ENCODE results near the gene HOXA11. TPM values are rescaled to one million over a fixed set of nuclear protein-coding genes. Genes with fewer than 3 reads are reported as not detected.
A peak's percentile ranks its signal among the peaks of the same experiment; 100 is the strongest.

The HOXA11 gene
- total and polyA plus RNA-seq, 4 donors: not detected

- Histone ChIP-seq H3K4me1 (ENCODE audit: control insufficient read depth in 4 of 4, insufficient read depth in 4 of 4, low read length in 3 of 4) (peaks cover 1 to 19% (median 10%) of the 10 kb centered on the region in 4 donors), H3K27ac (ENCODE audit: low read depth in 1 of 2, low read length in 2 of 2) (peak within 1 kb of the TSS; percentile 52 to 72), H3K9ac (ENCODE audit: low read depth in 1 of 2, low read length in 2 of 2) (no peak within 1 kb of the TSS), H3K4me3 (ENCODE audit: low read depth in 1 of 3, low read length in 3 of 3) (peak within 1 kb of the TSS in 2 of 3 donors; percentile 15 to 45), H3K36me3 (ENCODE audit: control insufficient read depth in 4 of 4, insufficient read depth in 3 of 4, low read depth in 1 of 4, low read length in 3 of 4) (no peaks in the 10 kb centered on the region), H3K27me3 (ENCODE audit: control insufficient read depth in 4 of 4, insufficient read depth in 4 of 4, low read length in 3 of 4) (peaks cover 5 to 31% (median 16%) of the 10 kb centered on the region in 4 donors), H3K9me3 (ENCODE audit: control insufficient read depth in 4 of 4, low read length in 3 of 4) (peaks cover 0 to 11% (median 0%) of the 10 kb centered on the region in 4 donors)
- TF ChIP-seq REST (IDR thresholded peaks at IDR 0.05) (no peak), CTCF (IDR thresholded peaks at IDR 0.05; ENCODE audit: low read depth, low read length, missing input control) (peak; percentile 47), MAX (IDR thresholded peaks at IDR 0.05) (no peak), RAD21 (IDR thresholded peaks at IDR 0.05) (peak; percentile 55 to 62), JUND (IDR thresholded peaks at IDR 0.05) (no peak), NR2F2 (IDR thresholded peaks at IDR 0.05) (peak; percentile 26), TAF1 (conservative IDR thresholded peaks at IDR 0.05) (no peak), EGR1 (IDR thresholded peaks at IDR 0.05; ENCODE audit: low read depth in 2 of 2) (no peak), ATF3 (IDR thresholded peaks at IDR 0.05) (no peak), YY1 (IDR thresholded peaks at IDR 0.05) (no peak), FOXA1 (IDR thresholded peaks at IDR 0.05) (no peak), RXRA (IDR thresholded peaks at IDR 0.05) (no peak), SP1 (IDR thresholded peaks at IDR 0.05) (no peak), HNF4G (IDR thresholded peaks at IDR 0.05) (no peak), ZBTB33 (IDR thresholded peaks at IDR 0.05) (no peak), HNF4A (conservative IDR thresholded peaks at IDR 0.05) (no peak), GABPA (IDR thresholded peaks at IDR 0.05 in 1 of 2, conservative IDR thresholded peaks at IDR 0.05 in 1 of 2) (no peak), FOXA2 (IDR thresholded peaks at IDR 0.05) (no peak)
- DNase-seq (ENCODE audit: low spot score): no peak
- WGBS: 13% methylated on average over 86 of the region's 86 CpGs
These were observed 41.7 kb downstream of the HOXA11 start, which contains the start of gene HOXA5 for GRCh38 chr7:27143023-27143949. HOXA5 (minus strand) TSS chr7:27143681; CDS start chr7:27143607, 74 bp downstream.
